ENCODE data around the gene FOXO1. TPM values are rescaled to one million over a fixed set of nuclear protein-coding genes. Genes with fewer than 3 reads are reported as not detected.

Gene FOXO1
- total RNA-seq, 1 donor from 2014 or later, result 17.7 TPM

DNA sequence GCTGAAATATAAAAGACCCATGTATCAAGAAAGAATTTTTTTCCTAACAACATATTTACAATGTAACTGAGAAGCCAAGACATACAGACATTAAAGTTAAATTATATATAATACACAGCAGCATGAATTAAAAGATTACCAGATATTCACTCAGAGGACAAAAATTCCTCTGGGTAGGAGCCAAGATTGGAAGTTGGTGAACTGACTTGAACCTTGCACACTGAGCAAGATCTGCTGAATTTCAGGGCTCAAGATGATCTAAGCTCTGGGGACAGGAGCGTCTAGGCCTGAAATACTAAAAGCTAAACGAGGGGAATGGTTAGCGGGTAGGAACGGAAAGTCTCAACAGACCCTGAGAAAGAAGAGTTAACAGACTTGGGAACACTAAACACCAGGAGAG, 8.5 kb downstream of the FOXO1 start:
- TF ChIP-seq, protein P1, sequence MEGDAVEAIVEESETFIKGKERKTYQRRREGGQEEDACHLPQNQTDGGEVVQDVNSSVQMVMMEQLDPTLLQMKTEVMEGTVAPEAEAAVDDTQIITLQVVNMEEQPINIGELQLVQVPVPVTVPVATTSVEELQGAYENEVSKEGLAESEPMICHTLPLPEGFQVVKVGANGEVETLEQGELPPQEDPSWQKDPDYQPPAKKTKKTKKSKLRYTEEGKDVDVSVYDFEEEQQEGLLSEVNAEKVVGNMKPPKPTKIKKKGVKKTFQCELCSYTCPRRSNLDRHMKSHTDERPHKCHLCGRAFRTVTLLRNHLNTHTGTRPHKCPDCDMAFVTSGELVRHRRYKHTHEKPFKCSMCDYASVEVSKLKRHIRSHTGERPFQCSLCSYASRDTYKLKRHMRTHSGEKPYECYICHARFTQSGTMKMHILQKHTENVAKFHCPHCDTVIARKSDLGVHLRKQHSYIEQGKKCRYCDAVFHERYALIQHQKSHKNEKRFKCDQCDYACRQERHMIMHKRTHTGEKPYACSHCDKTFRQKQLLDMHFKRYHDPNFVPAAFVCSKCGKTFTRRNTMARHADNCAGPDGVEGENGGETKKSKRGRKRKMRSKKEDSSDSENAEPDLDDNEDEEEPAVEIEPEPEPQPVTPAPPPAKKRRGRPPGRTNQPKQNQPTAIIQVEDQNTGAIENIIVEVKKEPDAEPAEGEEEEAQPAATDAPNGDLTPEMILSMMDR (IDR thresholded peaks at IDR 0.05; ENCODE audit: insufficient read depth, low read length, poor library complexity, severe bottlenecking), result no peak
- Histone ChIP-seq H3K36me3 (ENCODE audit: control insufficient read depth, insufficient read depth, low read length) (no peaks in the 10 kb centered on the region), H3K4me3 (ENCODE audit: low read depth, low read length) (no peak overlapping the region), H3K27me3 (ENCODE audit: control insufficient read depth, insufficient read depth, low read length) (no peaks in the 10 kb centered on the region)
- no peak for DNase-seq (ENCODE audit: low read depth)

DNA sequence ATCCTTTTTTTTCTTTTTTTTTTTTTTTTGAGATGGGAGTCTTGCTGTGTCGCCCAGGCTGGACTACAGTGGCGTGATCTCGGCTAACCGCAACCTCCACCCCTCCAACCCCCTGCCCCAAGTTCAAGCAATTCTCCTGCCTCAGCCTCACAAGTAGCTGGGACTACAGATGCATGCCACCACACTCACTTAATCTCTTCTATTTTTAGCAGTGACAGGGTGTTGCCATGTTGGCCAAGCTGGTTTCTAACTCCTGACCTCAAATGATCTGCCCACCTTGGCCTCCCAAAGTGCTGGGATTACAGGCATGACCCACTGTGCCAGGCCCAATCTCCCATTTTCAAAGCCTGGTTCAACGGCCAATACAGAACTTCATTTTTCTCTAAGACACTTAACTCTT, 9.1 kb downstream of the FOXO1 start:
- H3K4me3 ChIP-seq (ENCODE audit: low read depth, low read length), result no peak overlapping the region
- TF ChIP-seq, protein P1 (IDR thresholded peaks at IDR 0.05; ENCODE audit: insufficient read depth, low read length, poor library complexity, severe bottlenecking), result no peak
- DNase-seq (ENCODE audit: low read depth), result no peak
- H3K27me3 ChIP-seq (ENCODE audit: control insufficient read depth, insufficient read depth, low read length), result no peaks in the 10 kb centered on the region
- H3K36me3 ChIP-seq (ENCODE audit: control insufficient read depth, insufficient read depth, low read length), result no peaks in the 10 kb centered on the region

DNA sequence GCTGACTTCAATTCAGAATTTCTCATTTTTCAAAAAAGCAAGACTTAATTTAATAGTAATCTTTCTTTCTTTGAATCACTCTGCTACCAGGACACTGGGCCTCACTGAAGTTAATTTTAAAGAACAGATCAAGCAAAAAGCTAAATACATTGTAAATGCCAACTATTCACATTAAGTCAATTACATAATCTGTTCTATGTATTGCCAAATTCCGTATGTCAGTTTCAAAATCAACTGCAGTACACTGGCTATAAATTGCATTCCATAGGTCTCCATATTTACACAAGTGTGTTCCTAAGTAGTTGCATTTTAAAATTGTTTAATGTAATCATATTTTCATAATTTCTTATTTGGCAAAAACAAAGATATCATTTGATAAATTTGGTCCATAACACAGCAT, 10.1 kb downstream of the FOXO1 start:
- Histone ChIP-seq H3K27me3 (ENCODE audit: control insufficient read depth, insufficient read depth, low read length) (no peaks in the 10 kb centered on the region), H3K4me3 (ENCODE audit: low read depth, low read length) (no peak overlapping the region), H3K36me3 (ENCODE audit: control insufficient read depth, insufficient read depth, low read length) (no peaks in the 10 kb centered on the region)
- no peak for DNase-seq (ENCODE audit: low read depth)
- TF ChIP-seq, protein P1 (IDR thresholded peaks at IDR 0.05; ENCODE audit: insufficient read depth, low read length, poor library complexity, severe bottlenecking), result no peak

DNA sequence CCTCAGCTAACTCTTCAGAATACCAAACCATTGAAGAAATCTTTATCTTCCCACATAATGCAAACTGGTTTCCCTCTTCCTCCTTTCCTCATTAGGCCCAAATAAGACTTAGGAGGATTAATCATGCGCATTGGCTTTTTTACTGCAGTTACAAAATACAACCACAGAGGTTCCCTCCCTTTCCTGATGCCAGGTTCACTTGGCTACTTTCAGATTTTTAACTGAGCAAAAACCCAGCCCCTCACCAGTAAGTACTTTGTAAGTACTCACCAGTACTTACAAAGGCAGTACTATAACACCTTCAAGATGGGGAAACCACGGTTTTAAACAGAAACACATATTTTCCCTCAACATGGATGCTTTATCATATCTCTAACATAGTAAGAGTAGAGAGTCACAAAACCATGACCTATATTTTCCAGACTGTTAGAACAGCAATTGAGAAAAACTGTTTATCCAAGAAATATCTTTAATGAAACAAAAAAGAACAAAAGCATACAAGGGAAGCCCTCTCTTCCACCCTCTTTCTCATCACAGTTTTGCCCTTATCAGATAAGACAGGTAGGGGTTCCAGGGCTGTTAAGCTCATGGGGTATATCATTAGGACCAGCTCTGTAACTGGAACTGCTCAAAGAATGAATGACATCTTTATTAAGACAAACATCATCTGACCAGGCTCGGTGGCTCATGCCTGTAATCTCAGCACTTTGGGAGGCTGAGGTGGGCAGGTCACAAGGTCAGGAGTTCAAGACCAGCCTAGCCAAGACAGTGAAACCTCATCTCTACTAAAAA, 12.7 kb downstream of the FOXO1 start:
- no peaks in the 10 kb centered on the region for H3K27me3 ChIP-seq (ENCODE audit: control insufficient read depth, insufficient read depth, low read length)
- TF ChIP-seq, protein P1 (IDR thresholded peaks at IDR 0.05; ENCODE audit: insufficient read depth, low read length, poor library complexity, severe bottlenecking), result no peak
- DNase-seq (ENCODE audit: low read depth), result no peak
- H3K36me3 ChIP-seq (ENCODE audit: control insufficient read depth, insufficient read depth, low read length), result no peaks in the 10 kb centered on the region
- H3K4me3 ChIP-seq (ENCODE audit: low read depth, low read length), result no peak overlapping the region

DNA sequence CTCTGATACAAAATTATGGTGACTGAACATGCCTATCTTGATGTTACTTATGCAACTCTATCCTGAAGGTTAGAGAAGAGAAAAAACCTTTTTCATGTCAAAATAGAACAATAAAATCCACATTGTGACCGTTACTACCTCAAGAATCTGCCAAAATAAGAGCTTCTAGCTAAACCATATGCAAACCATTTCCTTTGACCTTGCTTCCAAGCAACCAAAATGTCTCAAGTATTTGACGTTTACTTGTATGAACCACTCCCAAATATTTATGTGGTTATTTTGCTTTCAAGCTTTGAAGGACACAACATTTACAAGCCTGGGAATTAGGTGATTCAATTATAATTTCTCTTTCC, 13.9 kb downstream of the FOXO1 start:
- TF ChIP-seq, protein P1 (IDR thresholded peaks at IDR 0.05; ENCODE audit: insufficient read depth, low read length, poor library complexity, severe bottlenecking), result no peak
- Histone ChIP-seq H3K4me3 (ENCODE audit: low read depth, low read length) (no peak overlapping the region), H3K36me3 (ENCODE audit: control insufficient read depth, insufficient read depth, low read length) (no peaks in the 10 kb centered on the region), H3K27me3 (ENCODE audit: control insufficient read depth, insufficient read depth, low read length) (no peaks in the 10 kb centered on the region)
- no peak for DNase-seq (ENCODE audit: low read depth)

All from kidney epithelial cell (primary cell).